SJCRH30 (cell line): ENCODE results near the gene TRIM51. TPM values are rescaled to one million over a fixed set of nuclear protein-coding genes. Genes with fewer than 3 reads are reported as not detected.

Experiments
- total RNA-seq: library from RNA; depleted of rRNA; stranded (reverse); fragments of >200 nt; shearing (Covaris generic); gene quantifications from 2 replicates; pipeline ENCODE4 v1.2.3, GENCODE V29; 2014; rRNA removed

TRIM51 gene
- total RNA-seq, 1 experiment from 2014 or later = not detected

Other genes with a start within 250 kb of the TRIM51 start
- not detected in 2 replicates for gene OR4P4, start 248.2 kb upstream of the TRIM51 start, total RNA-seq
- not detected in 2 replicates for gene OR4S2, start 235.0 kb upstream of the TRIM51 start, total RNA-seq
- not detected in 2 replicates for gene OR4C6, start 221.1 kb upstream of the TRIM51 start, total RNA-seq
- not detected in 2 replicates for gene OR5D13, start 109.9 kb upstream of the TRIM51 start, total RNA-seq
- gene OR5D14, start 87.7 kb upstream of the TRIM51 start, total RNA-seq = not detected in 2 replicates
- gene OR5L1, start 71.9 kb upstream of the TRIM51 start, total RNA-seq = not detected in 2 replicates
- gene OR5D18, start 63.7 kb upstream of the TRIM51 start, total RNA-seq = not detected in 2 replicates
- gene OR5L2, start 56.1 kb upstream of the TRIM51 start, total RNA-seq = not detected in 2 replicates
- gene OR5D16, start 44.5 kb upstream of the TRIM51 start, total RNA-seq = not detected in 2 replicates
- gene OR5W2, start 31.3 kb downstream of the TRIM51 start, total RNA-seq = not detected in 2 replicates
- not detected in 2 replicates for gene OR5I1, start 53.1 kb downstream of the TRIM51 start, total RNA-seq
- not detected in 2 replicates for gene OR10AG1, start 86.6 kb downstream of the TRIM51 start, total RNA-seq
- not detected in 2 replicates for gene OR5F1, start 111.3 kb downstream of the TRIM51 start, total RNA-seq
- gene OR5AS1, start 144.4 kb downstream of the TRIM51 start, total RNA-seq = not detected in 2 replicates
- not detected in 2 replicates for gene OR8I2, start 210.0 kb downstream of the TRIM51 start, total RNA-seq
- not detected in 2 replicates for gene OR8H2, start 220.4 kb downstream of the TRIM51 start, total RNA-seq
- not detected in 2 replicates for gene OR8H3, start 239.1 kb downstream of the TRIM51 start, total RNA-seq